ENCODE measurements around the gene GALT. TPM values are rescaled to one million over a fixed set of nuclear protein-coding genes. Genes with fewer than 3 reads are reported as not detected.

GALT gene
- total and polyA plus RNA-seq, 2 of the 13 experiments (the other 11 are each of a cell fraction or from before 2014, with no cell fraction given) = 40.4 to 46.3 TPM

DNA sequence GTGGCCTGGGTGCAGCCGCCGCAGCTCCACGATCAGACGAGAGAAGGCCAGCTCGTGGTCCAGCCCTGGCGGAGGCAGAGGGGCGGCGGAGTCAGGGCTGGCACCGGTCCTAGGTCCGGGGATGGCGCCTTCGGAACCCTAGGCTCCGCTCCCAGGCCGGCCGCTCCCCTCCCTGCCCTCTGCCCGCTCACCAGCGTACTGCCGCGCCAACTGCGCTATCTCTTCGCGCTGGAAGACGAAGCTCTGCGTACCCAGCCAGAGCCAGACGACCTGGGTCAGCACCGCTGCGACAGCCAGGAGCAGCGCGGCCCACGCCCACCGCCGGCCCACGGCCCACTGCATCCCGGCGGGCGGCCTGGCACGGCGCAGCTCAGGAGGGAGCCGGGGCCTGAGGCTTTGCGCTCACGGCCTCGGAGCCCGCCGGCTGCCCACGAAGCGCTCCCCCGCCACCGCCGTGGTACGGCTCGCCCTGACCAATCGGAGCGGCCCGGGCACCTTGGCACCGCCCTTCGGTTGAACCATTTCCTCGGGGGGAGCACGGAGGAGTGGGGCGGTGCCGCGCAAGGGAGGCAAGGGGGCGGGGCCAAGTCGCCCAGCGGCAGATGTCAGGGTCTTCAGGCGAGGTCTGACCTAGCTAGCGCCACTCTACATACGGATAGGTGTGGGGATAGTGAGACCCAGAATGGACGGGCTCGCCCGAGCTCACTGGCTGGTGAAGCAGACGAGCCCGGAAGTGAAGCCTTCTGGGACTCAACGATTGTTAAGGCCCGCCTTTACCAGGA lies 8.9 kb upstream of the GALT start, which contains the start of gene SIGMAR1 (continued):
- TF ChIP-seq, protein P1, sequence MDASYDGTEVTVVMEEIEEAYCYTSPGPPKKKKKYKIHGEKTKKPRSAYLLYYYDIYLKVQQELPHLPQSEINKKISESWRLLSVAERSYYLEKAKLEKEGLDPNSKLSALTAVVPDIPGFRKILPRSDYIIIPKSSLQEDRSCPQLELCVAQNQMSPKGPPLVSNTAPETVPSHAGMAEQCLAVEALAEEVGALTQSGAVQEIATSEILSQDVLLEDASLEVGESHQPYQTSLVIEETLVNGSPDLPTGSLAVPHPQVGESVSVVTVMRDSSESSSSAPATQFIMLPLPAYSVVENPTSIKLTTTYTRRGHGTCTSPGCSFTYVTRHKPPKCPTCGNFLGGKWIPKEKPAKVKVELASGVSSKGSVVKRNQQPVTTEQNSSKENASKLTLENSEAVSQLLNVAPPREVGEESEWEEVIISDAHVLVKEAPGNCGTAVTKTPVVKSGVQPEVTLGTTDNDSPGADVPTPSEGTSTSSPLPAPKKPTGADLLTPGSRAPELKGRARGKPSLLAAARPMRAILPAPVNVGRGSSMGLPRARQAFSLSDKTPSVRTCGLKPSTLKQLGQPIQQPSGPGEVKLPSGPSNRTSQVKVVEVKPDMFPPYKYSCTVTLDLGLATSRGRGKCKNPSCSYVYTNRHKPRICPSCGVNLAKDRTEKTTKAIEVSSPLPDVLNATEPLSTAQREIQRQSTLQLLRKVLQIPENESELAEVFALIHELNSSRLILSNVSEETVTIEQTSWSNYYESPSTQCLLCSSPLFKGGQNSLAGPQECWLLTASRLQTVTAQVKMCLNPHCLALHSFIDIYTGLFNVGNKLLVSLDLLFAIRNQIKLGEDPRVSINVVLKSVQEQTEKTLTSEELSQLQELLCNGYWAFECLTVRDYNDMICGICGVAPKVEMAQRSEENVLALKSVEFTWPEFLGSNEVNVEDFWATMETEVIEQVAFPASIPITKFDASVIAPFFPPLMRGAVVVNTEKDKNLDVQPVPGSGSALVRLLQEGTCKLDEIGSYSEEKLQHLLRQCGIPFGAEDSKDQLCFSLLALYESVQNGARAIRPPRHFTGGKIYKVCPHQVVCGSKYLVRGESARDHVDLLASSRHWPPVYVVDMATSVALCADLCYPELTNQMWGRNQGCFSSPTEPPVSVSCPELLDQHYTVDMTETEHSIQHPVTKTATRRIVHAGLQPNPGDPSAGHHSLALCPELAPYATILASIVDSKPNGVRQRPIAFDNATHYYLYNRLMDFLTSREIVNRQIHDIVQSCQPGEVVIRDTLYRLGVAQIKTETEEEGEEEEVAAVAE (CRISPR knock-in tag; IDR thresholded peaks at IDR 0.05; ENCODE audit: borderline replicate concordance) = no peak
- TF ChIP-seq WIZ (CRISPR knock-in tag; IDR thresholded peaks at IDR 0.05) (peak; percentile 65; the same call in 1 of the 2 replicates), ZNF550 (CRISPR knock-in tag; IDR thresholded peaks at IDR 0.05; ENCODE audit: borderline replicate concordance) (no peak; the same call in 1 of the 2 replicates), SIX1 (CRISPR knock-in tag; IDR thresholded peaks at IDR 0.05; ENCODE audit: borderline replicate concordance) (no peak), SRSF1 (optimal IDR thresholded peaks at IDR 0.05; ENCODE audit: low read depth, low read length) (no peak), ZFP41 (CRISPR knock-in tag; IDR thresholded peaks at IDR 0.05; ENCODE audit: borderline replicate concordance) (no peak), TARDBP (CRISPR knock-in tag; IDR thresholded peaks at IDR 0.05) (peak; percentile 53; the same call in 1 of the 2 replicates)
- TF ChIP-seq, protein P2, sequence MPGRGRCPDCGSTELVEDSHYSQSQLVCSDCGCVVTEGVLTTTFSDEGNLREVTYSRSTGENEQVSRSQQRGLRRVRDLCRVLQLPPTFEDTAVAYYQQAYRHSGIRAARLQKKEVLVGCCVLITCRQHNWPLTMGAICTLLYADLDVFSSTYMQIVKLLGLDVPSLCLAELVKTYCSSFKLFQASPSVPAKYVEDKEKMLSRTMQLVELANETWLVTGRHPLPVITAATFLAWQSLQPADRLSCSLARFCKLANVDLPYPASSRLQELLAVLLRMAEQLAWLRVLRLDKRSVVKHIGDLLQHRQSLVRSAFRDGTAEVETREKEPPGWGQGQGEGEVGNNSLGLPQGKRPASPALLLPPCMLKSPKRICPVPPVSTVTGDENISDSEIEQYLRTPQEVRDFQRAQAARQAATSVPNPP (CRISPR knock-in tag; IDR thresholded peaks at IDR 0.05) = peak; percentile 82
- TF ChIP-seq, protein P3, sequence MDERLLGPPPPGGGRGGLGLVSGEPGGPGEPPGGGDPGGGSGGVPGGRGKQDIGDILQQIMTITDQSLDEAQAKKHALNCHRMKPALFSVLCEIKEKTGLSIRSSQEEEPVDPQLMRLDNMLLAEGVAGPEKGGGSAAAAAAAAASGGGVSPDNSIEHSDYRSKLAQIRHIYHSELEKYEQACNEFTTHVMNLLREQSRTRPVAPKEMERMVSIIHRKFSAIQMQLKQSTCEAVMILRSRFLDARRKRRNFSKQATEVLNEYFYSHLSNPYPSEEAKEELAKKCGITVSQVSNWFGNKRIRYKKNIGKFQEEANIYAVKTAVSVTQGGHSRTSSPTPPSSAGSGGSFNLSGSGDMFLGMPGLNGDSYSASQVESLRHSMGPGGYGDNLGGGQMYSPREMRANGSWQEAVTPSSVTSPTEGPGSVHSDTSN (CRISPR knock-in tag; IDR thresholded peaks at IDR 0.05) = no peak
- TF ChIP-seq, protein P4, sequence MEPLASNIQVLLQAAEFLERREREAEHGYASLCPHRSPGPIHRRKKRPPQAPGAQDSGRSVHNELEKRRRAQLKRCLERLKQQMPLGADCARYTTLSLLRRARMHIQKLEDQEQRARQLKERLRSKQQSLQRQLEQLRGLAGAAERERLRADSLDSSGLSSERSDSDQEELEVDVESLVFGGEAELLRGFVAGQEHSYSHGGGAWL (CRISPR knock-in tag; IDR thresholded peaks at IDR 0.05) = peak; percentile 94
- TF ChIP-seq, protein P5, sequence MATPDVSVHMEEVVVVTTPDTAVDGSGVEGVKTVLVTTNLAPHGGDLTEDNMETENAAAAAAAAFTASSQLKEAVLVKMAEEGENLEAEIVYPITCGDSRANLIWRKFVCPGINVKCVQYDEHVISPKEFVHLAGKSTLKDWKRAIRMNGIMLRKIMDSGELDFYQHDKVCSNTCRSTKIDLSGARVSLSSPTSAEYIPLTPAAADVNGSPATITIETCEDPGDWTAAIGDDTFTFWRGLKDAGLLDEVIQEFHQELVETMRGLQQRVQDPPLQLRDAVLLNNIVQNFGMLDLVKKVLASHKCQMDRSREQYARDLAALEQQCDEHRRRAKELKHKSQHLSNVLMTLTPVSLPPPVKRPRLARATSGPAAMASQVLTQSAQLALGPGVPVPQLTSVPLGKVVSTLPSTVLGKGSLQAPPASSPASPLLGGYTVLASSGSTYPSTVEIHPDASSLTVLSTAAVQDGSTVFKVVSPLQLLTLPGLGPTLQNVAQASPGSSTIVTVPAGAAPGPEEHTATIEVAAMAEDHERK (CRISPR knock-in tag; IDR thresholded peaks at IDR 0.05; ENCODE audit: low read depth) = no peak; the same call in 1 of the 2 replicates
- TF ChIP-seq, protein P6, sequence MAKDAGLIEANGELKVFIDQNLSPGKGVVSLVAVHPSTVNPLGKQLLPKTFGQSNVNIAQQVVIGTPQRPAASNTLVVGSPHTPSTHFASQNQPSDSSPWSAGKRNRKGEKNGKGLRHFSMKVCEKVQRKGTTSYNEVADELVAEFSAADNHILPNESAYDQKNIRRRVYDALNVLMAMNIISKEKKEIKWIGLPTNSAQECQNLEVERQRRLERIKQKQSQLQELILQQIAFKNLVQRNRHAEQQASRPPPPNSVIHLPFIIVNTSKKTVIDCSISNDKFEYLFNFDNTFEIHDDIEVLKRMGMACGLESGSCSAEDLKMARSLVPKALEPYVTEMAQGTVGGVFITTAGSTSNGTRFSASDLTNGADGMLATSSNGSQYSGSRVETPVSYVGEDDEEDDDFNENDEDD (CRISPR knock-in tag; IDR thresholded peaks at IDR 0.05; ENCODE audit: borderline replicate concordance) = peak; percentile 79
- TF ChIP-seq, protein P7, sequence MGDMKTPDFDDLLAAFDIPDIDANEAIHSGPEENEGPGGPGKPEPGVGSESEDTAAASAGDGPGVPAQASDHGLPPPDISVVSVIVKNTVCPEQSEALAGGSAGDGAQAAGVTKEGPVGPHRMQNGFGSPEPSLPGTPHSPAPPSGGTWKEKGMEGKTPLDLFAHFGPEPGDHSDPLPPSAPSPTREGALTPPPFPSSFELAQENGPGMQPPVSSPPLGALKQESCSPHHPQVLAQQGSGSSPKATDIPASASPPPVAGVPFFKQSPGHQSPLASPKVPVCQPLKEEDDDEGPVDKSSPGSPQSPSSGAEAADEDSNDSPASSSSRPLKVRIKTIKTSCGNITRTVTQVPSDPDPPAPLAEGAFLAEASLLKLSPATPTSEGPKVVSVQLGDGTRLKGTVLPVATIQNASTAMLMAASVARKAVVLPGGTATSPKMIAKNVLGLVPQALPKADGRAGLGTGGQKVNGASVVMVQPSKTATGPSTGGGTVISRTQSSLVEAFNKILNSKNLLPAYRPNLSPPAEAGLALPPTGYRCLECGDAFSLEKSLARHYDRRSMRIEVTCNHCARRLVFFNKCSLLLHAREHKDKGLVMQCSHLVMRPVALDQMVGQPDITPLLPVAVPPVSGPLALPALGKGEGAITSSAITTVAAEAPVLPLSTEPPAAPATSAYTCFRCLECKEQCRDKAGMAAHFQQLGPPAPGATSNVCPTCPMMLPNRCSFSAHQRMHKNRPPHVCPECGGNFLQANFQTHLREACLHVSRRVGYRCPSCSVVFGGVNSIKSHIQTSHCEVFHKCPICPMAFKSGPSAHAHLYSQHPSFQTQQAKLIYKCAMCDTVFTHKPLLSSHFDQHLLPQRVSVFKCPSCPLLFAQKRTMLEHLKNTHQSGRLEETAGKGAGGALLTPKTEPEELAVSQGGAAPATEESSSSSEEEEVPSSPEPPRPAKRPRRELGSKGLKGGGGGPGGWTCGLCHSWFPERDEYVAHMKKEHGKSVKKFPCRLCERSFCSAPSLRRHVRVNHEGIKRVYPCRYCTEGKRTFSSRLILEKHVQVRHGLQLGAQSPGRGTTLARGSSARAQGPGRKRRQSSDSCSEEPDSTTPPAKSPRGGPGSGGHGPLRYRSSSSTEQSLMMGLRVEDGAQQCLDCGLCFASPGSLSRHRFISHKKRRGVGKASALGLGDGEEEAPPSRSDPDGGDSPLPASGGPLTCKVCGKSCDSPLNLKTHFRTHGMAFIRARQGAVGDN (CRISPR knock-in tag; IDR thresholded peaks at IDR 0.05) = peak; percentile 99

Measured in HepG2 (cell line).